DND-41 (cell line): ENCODE measurements around the gene NSUN2.

Experiments
- ATAC-seq: fragments of 200-7000 bp; cut with Tn5 transposase; 3 replicates; pipeline ENCODE4 v1.9.1; 2021; ENCODE audit warnings: low read depth; ENCODE audit not compliant: insufficient read depth
- DNase-seq: peaks from one replicate; pipeline ENCODE4 v3.0.0-alpha.2; 2020
- H2AFZ ChIP-seq: 2 replicates; pipeline ENCODE4 v1.6.0; 2012; ENCODE audit warnings: low read depth, low read length
- H3K27ac ChIP-seq: 2 replicates; pipeline ENCODE4 v1.5.1; 2012; ENCODE audit warnings: low read length, inconsistent platforms
- H3K27me3 ChIP-seq: fragments of 200-600 bp; sonication (generic); 2 replicates; pipeline ENCODE4 v1.6.0; 2012; ENCODE audit warnings: low read length, mild to moderate bottlenecking, inconsistent platforms; ENCODE audit not compliant: insufficient read depth, poor library complexity
- H3K36me3 ChIP-seq: 2 replicates; pipeline ENCODE4 v1.5.1; 2012; ENCODE audit warnings: low read length, inconsistent platforms; ENCODE audit not compliant: insufficient read depth
- H3K4me1 ChIP-seq: 2 replicates; pipeline ENCODE4 v1.5.1; 2012; ENCODE audit warnings: mild to moderate bottlenecking, low read length; ENCODE audit not compliant: insufficient read depth
- H3K4me2 ChIP-seq: 2 replicates; pipeline ENCODE4 v1.6.0; 2012; ENCODE audit warnings: mild to moderate bottlenecking, moderate library complexity, low read length, inconsistent platforms; ENCODE audit not compliant: insufficient read depth
- H3K4me3 ChIP-seq, 2 experiments: fragments of 200-600 bp in 1 of 2; shearing (Covaris generic) in 1 of 2; 2 replicates each; pipeline ENCODE4 v1.5.1; 2012 to 2016; ENCODE audit warnings: inconsistent platforms in 2 of 2, low read length in 2 of 2, mild to moderate bottlenecking in 2 of 2, low read depth in 1 of 2, moderate library complexity in 1 of 2
- H3K79me2 ChIP-seq: 2 replicates; pipeline ENCODE4 v1.6.0; 2012; ENCODE audit warnings: low read length, inconsistent platforms; ENCODE audit not compliant: insufficient read depth
- H3K9ac ChIP-seq: 2 replicates; pipeline ENCODE4 v1.6.0; 2012; ENCODE audit warnings: low read depth, mild to moderate bottlenecking, inconsistent platforms, low read length, moderate library complexity
- H3K9me3 ChIP-seq: 2 replicates; pipeline ENCODE4 v1.5.1; 2012; ENCODE audit warnings: low read length, moderate library complexity, mild to moderate bottlenecking, inconsistent platforms; ENCODE audit not compliant: insufficient read depth, severe bottlenecking
- H4K20me1 ChIP-seq: 2 replicates; pipeline ENCODE4 v1.6.0; 2012; ENCODE audit warnings: low read length; ENCODE audit not compliant: insufficient read depth
- CTCF ChIP-seq: IDR thresholded peaks from 2 replicates; pipeline ENCODE4 v1.5.1; 2012; ENCODE audit warnings: borderline replicate concordance, low read length, moderate library complexity, mild to moderate bottlenecking; ENCODE audit not compliant: poor library complexity, severe bottlenecking; ENCODE audit errors: extremely low read depth
- EZH2 ChIP-seq: IDR thresholded peaks from 3 replicates; pipeline ENCODE4 v1.6.1; 2012; ENCODE audit warnings: borderline replicate concordance, low read depth, mild to moderate bottlenecking, moderate library complexity, low read length, inconsistent platforms; ENCODE audit not compliant: severe bottlenecking

Gene NSUN2

GRCh38 chr5:6593148-6594016 lies 39.5 kb downstream of the NSUN2 start:
- ATAC-seq: no peak
- Histone ChIP-seq H3K27me3 (no peaks in the 10 kb centered on the region), H3K27ac (no peak overlapping the region), H3K4me2 (no peak overlapping the region), H3K79me2 (no peaks in the 10 kb centered on the region), H2AFZ (no peak overlapping the region), H4K20me1 (no peaks in the 10 kb centered on the region), H3K36me3 (peaks cover 13% of the 10 kb centered on the region), H3K9ac (no peak overlapping the region), H3K4me1 (no peaks in the 10 kb centered on the region), H3K9me3 (no peaks in the 10 kb centered on the region), H3K4me3 (no peak overlapping the region)
- DNase-seq: no peak
- TF ChIP-seq CTCF (no peak), EZH2 (no peak)

- Histone ChIP-seq H2AFZ (no peak overlapping the region), H3K9ac (no peak overlapping the region), H3K79me2 (no peaks in the 10 kb centered on the region), H3K4me1 (no peaks in the 10 kb centered on the region), H3K27me3 (no peaks in the 10 kb centered on the region), H3K4me3 (no peak overlapping the region), H4K20me1 (no peaks in the 10 kb centered on the region), H3K36me3 (peaks cover 7% of the 10 kb centered on the region), H3K4me2 (no peak overlapping the region), H3K9me3 (no peaks in the 10 kb centered on the region), H3K27ac (no peak overlapping the region)
- TF ChIP-seq EZH2 (no peak), CTCF (no peak)
- ATAC-seq: no peak
- no peak for DNase-seq
Observed at GRCh38 chr5:6592601-6593000, 40.2 kb downstream of the NSUN2 start.

GRCh38 chr5:6591671-6592288 lies 41.1 kb downstream of the NSUN2 start:
- Histone ChIP-seq H3K9me3 (no peaks in the 10 kb centered on the region), H2AFZ (no peak overlapping the region), H3K9ac (no peak overlapping the region), H3K4me1 (no peaks in the 10 kb centered on the region), H3K27ac (no peak overlapping the region), H3K79me2 (no peaks in the 10 kb centered on the region), H3K27me3 (no peaks in the 10 kb centered on the region), H3K4me3 (no peak overlapping the region), H3K4me2 (no peak overlapping the region), H3K36me3 (peaks cover 3% of the 10 kb centered on the region; the same call in 1 of the 2 replicates), H4K20me1 (no peaks in the 10 kb centered on the region)
- DNase-seq: no peak
- TF ChIP-seq EZH2: no peak
- no peak for TF ChIP-seq CTCF
- no peak for ATAC-seq
